Left lung (tissue), 10 donors: ENCODE measurements around the gene DPM2. TPM values are rescaled to one million over a fixed set of nuclear protein-coding genes. Genes with fewer than 3 reads are reported as not detected.

Source experiments
- ATAC-seq: fragments of 200-7000 bp; cut with Tn5 transposase; one replicate; pipeline ENCODE4 v1.9.1; 2020; ENCODE audit warnings: moderate library complexity
- DNase-seq, 4 donors: peaks; one replicate each; pipeline ENCODE4 v3.0.0-alpha.2; 2013 to 2020
- H3K27ac ChIP-seq, 2 donors: fragments of 200-600 bp; sonication (generic) in 1 of 2; one replicate each; pipeline versions ENCODE4 v1.5.0 to v1.8.0; 2020 to 2021
- H3K27me3 ChIP-seq, 2 donors: fragments of 200-600 bp; sonication (generic) in 1 of 2; one replicate each; pipeline versions ENCODE4 v1.5.0 to v1.8.0; 2020 to 2021
- H3K36me3 ChIP-seq, 2 donors: fragments of 200-600 bp; sonication (generic) in 1 of 2; one replicate each; pipeline versions ENCODE4 v1.5.0 to v1.8.0; 2020 to 2021
- H3K4me1 ChIP-seq, 2 donors: fragments of 200-600 bp; one replicate each; pipeline ENCODE4 v1.8.0; 2021
- H3K4me3 ChIP-seq, 2 donors: fragments of 200-600 bp; sonication (generic) in 1 of 2; one replicate each; pipeline versions ENCODE4 v1.5.0 to v1.8.0; 2020 to 2021; ENCODE audit warnings: mild to moderate bottlenecking in 1 of 2
- H3K9me3 ChIP-seq, 2 donors: fragments of 200-600 bp; sonication (generic) in 1 of 2; one replicate each; pipeline versions ENCODE4 v1.5.0 to v1.8.0; 2020 to 2021
- intact Hi-C, 2 donors: fragments of 100-400 bp; cut with DNase I; formaldehyde crosslinking; loops; one replicate each; pipeline versions ENCODE4 v1.11.2 to v1.14.2; 2022
- polyA plus RNA-seq, 6 donors: library from polyadenylated mRNA; unstranded; fragments of 120-200 nt; gene quantifications; one replicate each; pipeline ENCODE4 v1.2.1, GENCODE V29; 2013; ENCODE audit not compliant: insufficient read length in 6 of 6
- total RNA-seq, 2 donors: library from RNA; stranded (reverse); fragmentation: NEBNext Ultra II Directional; extraction: Animal tissue kit (Norgen Biotek cat#: 25700); gene quantifications; one replicate each; pipeline ENCODE4 v1.2.1, GENCODE V29; 2021
- TF ChIP-seq, protein P1 (sequence below), 2 donors: fragments of 200-600 bp; sonication (generic) in 1 of 2; IDR thresholded peaks; one replicate each; pipeline versions ENCODE4 v1.5.0 to v1.8.0; 2021; ENCODE audit warnings: antibody characterized with exemption in 2 of 2
- donor health status: DM: no; HTN: yes; CAD: no.
- donor health status: DM: no; HTN: no; CAD: no.

Gene DPM2
- total and polyA plus RNA-seq, 8 donors = 32.1 to 47.6 (median 36.3) TPM

DNA sequence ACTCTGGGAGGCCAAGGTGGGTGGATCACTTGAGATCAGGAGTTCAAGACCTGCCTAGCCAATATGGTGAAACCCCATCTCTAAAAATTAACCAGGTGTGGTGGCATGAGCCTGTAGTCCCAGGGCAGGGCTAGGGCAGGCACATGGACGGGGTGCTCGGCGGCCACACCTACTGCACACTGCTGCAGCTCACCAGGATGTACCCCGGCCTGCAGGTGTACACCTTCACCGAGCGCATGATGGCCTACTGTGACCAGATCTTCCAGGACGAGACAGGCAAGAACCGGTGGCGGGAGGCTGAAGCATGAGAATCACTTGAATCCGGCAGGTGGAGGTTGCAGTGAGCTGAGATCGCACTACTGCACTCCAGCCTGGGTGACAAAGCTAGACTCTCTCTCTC lies 24.0 kb downstream of the DPM2 start:
- H3K4me1 ChIP-seq = peaks cover 32 to 64% of the 10 kb centered on the region in 2 donors
- DNase-seq (peak in 1 of 4 donors; percentile 61), ATAC-seq (no peak)
- no peaks in the 10 kb centered on the region for H3K9me3 ChIP-seq
- intact Hi-C loops = no loop called here
- TF ChIP-seq, protein P1, sequence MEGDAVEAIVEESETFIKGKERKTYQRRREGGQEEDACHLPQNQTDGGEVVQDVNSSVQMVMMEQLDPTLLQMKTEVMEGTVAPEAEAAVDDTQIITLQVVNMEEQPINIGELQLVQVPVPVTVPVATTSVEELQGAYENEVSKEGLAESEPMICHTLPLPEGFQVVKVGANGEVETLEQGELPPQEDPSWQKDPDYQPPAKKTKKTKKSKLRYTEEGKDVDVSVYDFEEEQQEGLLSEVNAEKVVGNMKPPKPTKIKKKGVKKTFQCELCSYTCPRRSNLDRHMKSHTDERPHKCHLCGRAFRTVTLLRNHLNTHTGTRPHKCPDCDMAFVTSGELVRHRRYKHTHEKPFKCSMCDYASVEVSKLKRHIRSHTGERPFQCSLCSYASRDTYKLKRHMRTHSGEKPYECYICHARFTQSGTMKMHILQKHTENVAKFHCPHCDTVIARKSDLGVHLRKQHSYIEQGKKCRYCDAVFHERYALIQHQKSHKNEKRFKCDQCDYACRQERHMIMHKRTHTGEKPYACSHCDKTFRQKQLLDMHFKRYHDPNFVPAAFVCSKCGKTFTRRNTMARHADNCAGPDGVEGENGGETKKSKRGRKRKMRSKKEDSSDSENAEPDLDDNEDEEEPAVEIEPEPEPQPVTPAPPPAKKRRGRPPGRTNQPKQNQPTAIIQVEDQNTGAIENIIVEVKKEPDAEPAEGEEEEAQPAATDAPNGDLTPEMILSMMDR (IDR thresholded peaks at IDR 0.05) = no peak
- H3K36me3 ChIP-seq = peaks cover 0 to 37% of the 10 kb centered on the region in 2 donors
- no peak overlapping the region for H3K4me3 ChIP-seq
- no peak overlapping the region for H3K27ac ChIP-seq
- no peaks in the 10 kb centered on the region for H3K27me3 ChIP-seq

DNA sequence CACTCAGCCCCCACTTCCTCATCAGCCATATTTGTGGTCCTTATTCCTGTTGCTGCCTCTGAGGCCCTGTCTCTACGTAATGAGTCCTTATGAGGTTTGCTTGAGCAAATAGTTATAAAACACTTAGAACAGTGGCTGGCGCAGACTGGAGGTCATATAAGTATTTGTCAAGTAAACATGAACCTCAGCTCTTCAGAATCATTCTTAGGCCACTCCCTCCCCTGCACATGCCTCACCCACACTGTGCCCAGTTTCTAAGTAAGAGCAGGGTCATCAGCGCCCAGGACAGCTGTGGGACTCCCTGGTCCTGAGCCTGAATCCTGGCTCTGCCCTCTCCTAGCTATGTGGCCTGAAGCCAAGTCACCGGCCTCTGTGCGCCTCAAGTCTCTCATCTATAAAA lies 24.8 kb downstream of the DPM2 start:
- ATAC-seq (peak; percentile 62), DNase-seq (peak in 3 of 4 donors; percentile 77 to 82 (median 81))
- TF ChIP-seq, protein P1 (IDR thresholded peaks at IDR 0.05) = no peak
- H3K9me3 ChIP-seq = no peaks in the 10 kb centered on the region
- peaks cover 24 to 56% of the 10 kb centered on the region in 2 donors for H3K4me1 ChIP-seq
- peaks cover 0 to 45% of the 10 kb centered on the region in 2 donors for H3K36me3 ChIP-seq
- no peak overlapping the region for H3K4me3 ChIP-seq
- H3K27ac ChIP-seq = no peak overlapping the region
- intact Hi-C loops = no loop called here
- H3K27me3 ChIP-seq = no peaks in the 10 kb centered on the region

DNA sequence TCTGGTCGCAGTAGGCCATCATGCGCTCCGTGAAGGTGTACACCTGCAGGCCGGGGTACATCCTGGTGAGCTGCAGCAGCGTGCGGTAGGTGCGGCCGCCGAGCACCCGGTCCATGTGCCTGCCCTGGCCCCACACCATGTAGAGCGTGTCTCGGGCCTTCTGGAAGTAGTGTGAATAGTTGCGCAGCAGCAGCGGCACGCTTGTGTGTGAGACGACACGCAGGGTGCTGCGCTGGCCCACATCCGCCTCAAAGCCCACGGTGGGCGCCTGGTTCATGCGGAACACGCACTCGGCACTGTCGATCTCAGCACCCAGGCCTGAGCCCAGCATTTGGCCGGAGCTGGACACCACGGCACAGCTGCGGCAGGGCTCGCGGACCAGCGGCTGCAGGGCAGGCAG lies 25.4 kb downstream of the DPM2 start:
- H3K9me3 ChIP-seq = no peaks in the 10 kb centered on the region
- peaks cover 0 to 50% of the 10 kb centered on the region in 2 donors for H3K36me3 ChIP-seq
- no peak overlapping the region for H3K4me3 ChIP-seq
- TF ChIP-seq, protein P1 (IDR thresholded peaks at IDR 0.05) = no peak
- H3K27ac ChIP-seq = peak overlapping the region in 1 of 2 donors; percentile 56
- H3K4me1 ChIP-seq = peaks cover 21 to 54% of the 10 kb centered on the region in 2 donors
- intact Hi-C loops = no loop called here
- DNase-seq (peak in 1 of 4 donors; percentile 81), ATAC-seq (no peak)
- no peaks in the 10 kb centered on the region for H3K27me3 ChIP-seq

DNA sequence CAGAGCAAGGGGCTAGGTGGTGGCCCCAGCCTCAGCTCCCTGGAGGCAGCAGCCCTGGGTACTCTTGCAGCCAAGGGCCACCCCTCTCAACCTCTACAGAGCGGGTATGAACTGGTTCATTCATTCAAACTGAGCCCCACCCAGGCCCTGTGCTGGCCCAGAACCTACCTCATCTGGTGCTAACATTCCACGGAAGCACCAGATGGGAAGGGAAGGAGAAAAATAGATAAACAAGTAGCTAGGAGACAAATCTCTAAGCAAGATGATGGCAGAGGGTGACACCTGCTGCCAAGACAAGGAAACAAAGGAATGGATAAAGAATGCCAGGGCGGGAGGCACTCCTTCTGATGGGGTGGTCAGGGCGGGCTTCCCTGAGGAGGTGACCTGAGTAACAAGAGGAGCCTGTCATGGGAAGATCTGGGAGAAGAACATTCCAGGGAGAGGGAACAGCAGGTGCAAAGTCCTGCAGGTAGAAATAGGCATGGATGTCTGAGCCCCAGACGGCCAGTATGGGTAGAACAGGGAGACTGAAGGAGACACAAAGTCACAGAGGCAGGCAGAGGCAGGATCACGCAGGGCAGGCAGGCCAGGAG lies 26.9 kb downstream of the DPM2 start:
- Histone ChIP-seq H3K4me1 (peaks cover 31 to 56% of the 10 kb centered on the region in 2 donors), H3K4me3 (no peak overlapping the region), H3K9me3 (no peaks in the 10 kb centered on the region), H3K27ac (peak overlapping the region; percentile 41 to 44), H3K27me3 (no peaks in the 10 kb centered on the region), H3K36me3 (peaks cover 0 to 50% of the 10 kb centered on the region in 2 donors)
- ATAC-seq (no peak), DNase-seq (no peak)
- TF ChIP-seq, protein P1 (IDR thresholded peaks at IDR 0.05) = no peak
- intact Hi-C loops = no loop called here

DNA sequence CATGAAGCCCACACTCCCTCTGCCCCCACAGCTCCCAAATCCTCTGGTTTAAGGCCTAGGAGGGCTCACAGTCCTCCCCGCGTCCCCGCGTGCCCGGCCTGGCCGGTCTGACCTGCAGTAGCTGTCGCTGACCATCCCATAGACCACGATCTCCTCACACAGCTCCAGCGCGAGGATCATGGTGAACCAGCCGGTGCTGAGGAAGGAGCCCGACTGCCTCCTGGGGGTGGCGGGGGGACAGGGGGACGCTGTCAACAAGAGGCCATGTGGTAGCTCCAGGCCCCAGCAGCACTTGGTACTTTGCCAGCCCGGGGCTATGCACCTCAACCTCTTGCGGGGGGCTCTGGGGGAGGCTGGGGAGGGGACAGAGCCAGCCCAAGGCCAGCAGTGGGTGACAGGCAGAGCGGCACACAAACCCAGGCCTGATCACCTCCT lies 27.8 kb downstream of the DPM2 start:
- Histone ChIP-seq H3K27ac (no peak overlapping the region), H3K27me3 (no peaks in the 10 kb centered on the region), H3K4me1 (peaks cover 32 to 56% of the 10 kb centered on the region in 2 donors), H3K36me3 (peaks cover 0 to 50% of the 10 kb centered on the region in 2 donors), H3K4me3 (no peak overlapping the region), H3K9me3 (no peaks in the 10 kb centered on the region)
- intact Hi-C loops = no loop called here
- DNase-seq = peak in 1 of 4 donors; percentile 69
- no peak for ATAC-seq
- TF ChIP-seq, protein P1 (IDR thresholded peaks at IDR 0.05) = no peak
